GM19328 (cell line): ENCODE results near the gene GPR180.
A peak's percentile ranks its signal among the peaks of the same experiment; 100 is the strongest.
"Not testable (repeated sequence)": the region's sequence is repeated elsewhere in the genome, so short reads cannot be mapped to it uniquely, and the experiment has no call there.

ENCODE experiments used
- ATAC-seq: cut with Tn5 transposase; IDR thresholded peaks from one replicate; pipeline ENCODE4 v1.9.1; 2021; ENCODE audit warnings: mild to moderate bottlenecking, moderate library complexity; ENCODE audit not compliant: unreplicated experiment

The GPR180 gene

DNA sequence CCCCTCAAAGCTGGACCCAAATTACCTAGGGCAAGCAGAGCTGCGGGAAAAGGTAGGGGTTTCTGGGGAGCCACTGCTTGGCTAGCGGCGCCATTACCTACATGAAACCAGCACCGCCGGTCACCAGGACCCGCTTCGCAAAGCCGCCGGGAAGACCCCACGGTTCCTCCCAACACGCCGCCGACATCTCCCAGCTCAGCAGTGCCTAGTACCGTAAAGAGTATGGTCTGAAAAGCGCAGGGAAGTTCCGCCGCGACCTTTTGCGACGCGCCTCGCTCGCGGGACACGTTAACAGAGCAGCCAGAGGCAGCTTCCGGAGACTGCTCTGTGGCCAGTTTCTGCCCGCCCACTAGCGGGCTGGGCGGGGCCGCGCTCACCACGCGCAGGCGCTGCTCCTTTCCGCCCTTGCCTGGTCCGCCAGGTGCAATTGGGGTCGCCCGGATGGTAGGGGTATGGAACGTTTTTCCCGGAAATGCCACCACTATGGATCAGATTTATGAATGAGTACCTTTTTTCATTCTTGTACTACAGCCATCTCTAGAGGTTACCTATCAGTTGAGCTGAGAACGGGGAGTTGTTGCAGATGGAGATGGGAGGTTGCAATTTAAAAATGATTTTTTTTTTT, 5.6 kb upstream of the GPR180 start, which contains the start of gene TGDS:
Gene TGDS (minus strand): TSS at position 203 of the 625 bp plus-strand sequence. CDS start 16 bp downstream, at position 187.
- ATAC-seq, result peak; percentile 96

DNA sequence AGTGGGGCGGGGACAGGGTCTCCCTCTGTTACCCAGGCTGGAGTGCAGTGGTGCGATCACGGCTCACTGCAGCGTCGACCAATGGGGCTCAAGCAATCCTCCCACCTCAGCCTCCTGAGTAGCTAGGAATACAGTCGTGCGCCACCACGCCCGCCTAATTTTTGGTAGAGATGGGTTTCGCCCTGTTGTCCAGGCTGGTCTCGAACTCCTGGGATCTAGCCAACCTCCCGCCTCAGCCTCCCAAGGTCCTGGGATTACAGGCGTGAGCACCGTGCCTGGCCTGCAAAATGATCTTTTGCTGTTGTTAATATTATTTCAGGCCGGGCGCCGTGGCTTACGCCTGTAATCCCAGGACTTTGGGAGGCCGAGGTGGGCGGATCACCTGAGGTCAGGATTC, 5.1 kb upstream of the GPR180 start:
- no peak for ATAC-seq

DNA sequence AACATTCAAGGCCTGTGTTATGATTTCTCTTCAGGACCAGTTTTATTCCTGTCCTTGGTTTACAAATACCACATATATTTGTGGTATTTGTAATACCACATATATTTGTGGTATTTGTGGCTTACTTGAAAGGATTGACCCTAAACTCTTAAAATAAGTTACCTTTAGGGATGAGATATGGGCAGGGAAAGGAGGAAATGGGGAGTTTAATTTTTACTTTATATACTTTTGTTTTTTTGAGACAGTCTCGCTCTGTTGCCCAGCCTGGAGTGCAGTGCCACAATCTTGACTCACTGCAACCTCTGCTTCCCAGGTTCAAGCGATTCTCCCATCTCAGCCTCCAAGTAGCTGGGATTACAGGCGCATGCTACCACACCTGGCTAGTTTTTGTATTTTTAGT, 3.4 kb upstream of the GPR180 start:
- ATAC-seq, result no peak

DNA sequence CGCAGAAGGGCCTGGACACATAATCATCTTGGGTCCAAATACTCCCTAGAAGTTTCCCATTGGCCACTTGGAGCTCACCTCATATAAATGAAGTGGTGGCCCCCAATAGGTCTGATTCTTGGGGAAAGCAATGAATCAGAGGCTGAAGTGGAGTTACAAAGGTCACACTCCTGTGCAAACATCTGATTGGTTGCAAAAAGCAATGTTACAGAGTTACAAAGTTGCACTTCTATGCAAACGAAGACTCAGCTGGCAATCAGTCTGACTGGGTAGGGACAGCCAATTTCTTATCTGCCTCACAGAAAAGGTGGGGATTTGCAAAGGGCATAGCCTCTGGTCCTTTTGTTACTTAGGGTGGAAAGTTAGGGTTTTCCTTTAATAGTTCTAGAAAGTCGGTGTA, 1.8 kb upstream of the GPR180 start:
- no peak for ATAC-seq

DNA sequence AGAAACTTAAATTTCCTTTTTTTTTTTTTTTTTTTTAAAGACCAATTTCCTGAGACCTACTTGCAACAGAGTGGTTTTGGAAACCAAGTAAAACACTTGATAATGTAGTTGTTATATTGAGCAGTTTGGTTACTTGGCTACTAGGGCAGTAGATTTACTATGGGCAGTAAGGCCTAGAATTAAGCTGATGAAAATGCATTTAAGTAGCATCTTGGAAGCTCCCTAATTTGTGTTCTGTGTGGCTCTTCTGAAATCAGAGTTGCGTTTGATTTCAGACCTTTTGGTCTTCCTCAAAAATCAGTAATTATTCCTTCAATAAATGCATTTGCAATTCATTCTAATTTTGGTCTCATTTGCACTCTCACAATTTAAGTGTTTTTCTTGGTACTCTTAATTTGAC, 810 bp downstream of the GPR180 start:
- no peak for ATAC-seq

DNA sequence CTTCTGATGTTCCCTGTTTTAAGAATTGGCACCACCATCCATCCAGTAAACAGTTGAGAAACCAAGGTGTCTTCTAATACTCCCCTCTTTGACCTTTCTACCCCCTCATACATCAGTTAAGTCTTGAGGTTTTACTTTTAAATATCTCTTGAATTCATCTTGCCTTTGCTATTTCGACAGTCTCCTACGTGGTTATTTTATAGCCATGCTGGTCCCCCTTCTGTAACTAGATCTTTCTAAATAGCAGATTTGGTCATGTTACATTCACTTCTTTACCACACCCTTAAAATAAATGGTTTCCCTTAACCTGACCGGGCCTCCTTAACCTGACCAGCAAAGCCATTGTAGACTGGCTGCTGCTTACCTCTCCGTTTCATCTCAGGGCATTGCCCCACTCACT, 5.4 kb downstream of the GPR180 start:
- no peak for ATAC-seq

DNA sequence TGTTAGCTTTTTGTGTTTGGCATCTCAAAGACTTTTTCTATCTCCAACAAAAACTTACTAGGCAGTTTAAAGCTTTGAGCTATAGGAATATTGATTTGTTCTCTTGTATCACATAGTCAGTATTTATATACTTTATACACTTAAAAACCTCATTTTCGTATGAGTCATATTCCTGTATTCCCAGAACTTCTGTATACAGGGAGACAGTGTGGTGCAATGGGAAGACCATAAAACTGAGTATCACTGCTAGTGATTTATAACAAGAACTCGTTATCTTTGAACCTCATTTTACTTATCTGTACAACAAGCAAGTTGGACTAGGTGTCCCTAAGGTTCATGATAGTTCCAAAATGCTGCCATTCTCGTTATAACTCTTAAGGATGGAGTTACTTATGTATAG, 6.3 kb downstream of the GPR180 start:
- ATAC-seq, result no peak

DNA sequence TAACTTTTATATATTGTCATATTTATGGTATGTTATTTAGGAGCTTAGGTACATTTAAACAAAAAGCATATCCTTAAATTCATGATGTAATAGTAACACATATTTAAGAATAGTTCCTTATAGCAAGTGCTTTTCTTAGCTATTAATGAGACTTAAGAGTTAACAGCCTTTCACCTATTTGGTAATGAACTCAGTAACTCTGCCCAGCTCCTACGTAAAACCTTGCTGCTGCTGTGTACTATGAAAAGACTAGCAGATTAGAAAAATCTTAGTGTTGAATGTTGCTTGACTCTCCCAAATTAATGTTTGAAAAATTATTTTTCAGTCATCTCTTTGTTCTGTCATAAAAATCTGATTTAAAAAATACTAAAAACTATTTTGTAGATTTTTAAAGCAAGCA, 6.9 kb downstream of the GPR180 start:
- no peak for ATAC-seq

DNA sequence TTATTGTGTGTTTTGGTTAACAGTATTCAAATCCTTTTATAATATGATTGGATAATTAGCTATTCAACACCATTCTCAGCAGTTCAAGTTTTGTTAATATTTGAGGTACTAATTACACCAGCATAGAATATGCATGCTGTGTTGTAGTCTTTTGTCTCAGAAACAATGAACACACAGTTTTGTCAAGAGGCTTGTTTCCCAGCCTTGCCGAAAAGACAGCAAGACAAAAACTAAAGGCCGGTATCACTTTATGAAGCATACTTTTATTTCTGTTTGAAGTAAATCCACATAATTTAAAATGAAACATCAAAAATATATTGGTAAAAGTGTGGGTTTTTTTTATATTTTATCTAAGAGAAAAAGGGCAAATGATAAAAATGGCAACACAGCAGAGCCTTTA, 7.5 kb downstream of the GPR180 start:
- ATAC-seq, result no peak

DNA sequence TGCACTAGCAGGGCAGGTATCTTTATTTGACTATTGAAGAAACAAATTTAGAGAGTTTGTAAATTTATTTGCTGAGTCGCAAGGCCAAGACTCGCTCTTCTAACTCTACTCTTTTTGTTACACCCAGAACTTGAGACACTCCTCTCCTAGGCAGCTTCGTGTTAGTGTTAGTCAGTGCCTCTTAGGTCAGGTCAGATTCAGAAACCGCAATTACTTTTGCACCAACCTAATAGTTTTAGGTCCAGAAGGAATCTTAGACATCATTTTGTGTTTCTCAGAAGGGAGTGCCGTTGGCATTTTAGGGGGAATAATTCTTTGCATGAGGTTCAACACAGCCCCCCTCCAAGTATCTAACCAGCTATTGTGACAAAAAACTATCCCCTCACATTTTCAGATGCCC, 8.8 kb downstream of the GPR180 start:
- no peak for ATAC-seq

DNA sequence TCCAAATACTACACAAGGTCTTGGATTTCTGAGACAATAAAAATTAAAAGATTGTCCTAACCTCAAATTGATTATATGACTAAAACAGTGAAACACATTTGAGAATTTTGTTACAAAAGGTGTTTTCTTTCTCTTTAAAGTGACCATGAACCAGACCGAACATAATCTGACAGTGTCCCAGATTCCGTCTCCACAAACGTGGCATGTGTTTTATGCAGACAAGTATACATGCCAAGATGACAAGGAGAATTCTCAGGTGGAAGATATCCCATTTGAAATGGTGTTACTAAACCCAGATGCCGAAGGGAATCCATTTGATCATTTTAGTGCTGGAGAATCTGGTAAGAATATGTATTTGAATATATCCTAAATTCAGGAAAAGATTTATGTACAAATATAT, 10.4 kb downstream of the GPR180 start:
- no peak for ATAC-seq

DNA sequence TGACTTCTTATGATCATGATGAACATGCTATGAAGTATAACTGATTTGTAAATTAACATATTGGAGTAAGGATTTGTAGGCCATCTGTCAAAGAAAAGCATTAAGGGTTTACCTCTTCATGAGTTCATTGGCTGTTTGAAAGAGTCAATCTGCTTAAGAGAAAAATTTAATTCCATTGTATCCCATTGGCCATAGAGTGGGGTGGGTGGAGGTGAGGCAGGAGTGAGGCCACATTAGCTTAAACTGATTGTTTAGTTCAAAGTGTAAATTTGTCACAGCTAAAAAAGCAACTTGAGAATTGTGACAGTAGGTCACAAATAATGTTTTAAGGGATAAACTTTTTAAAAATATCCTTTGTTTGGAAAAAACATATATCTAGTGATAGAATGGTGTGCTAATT, 11.4 kb downstream of the GPR180 start:
- no peak for ATAC-seq

DNA sequence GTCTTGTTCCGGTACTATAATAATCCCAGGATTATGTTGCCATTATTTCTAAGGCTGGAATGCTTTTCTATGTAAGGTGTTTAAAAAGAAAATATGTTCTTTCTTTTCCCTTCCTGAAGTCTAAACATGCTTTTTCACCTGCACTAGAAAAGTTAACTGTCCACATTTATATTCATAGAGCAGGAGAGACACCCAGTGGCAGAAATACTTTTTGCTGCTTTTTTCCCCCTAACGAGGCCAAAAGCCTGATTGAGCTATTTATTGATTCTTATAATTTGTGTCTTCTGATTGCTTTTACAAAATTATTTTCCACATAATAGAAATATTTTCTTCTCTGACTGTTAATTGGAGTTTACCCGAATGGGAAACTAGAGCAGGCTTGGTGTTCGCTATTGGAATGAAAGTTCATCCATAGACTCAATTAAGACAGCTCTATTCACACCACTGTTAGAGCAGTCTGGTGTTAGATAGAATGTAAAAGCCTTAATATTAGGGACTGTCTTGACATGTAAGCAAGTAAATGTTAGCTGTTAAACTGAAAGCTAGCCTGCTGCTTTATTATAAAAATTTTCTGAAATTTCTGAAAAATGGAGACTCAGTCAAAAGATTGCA, 15.8 kb downstream of the GPR180 start:
- ATAC-seq, result no peak

DNA sequence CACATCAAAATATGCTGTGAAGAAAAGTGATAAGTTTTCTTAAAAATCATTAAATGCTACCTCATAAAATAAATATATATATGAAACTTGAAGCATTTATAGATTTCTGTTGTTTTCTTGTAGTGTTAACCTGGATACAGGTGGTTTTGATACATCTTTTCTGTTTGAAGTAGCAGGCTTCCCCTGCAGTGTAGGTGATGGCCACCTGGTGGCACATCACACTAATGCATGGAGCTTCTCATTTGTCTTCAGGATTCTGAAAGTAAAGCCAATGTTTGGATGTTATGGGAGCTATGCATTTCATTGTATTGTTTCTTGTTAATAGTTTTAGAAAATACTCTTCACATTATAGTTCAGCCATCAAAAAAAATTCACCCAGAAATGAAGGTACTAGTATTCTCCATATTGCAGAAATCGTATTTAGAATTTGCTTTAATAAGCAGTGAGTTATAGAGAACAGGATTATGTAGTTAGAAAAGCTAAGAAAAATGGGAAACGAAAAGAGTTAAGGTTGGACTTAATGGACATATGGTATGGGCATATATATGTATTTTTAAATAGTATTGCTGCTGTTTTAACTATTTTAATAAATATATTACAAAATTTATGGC, 18.7 kb downstream of the GPR180 start:
- ATAC-seq, result peak; percentile 67

DNA sequence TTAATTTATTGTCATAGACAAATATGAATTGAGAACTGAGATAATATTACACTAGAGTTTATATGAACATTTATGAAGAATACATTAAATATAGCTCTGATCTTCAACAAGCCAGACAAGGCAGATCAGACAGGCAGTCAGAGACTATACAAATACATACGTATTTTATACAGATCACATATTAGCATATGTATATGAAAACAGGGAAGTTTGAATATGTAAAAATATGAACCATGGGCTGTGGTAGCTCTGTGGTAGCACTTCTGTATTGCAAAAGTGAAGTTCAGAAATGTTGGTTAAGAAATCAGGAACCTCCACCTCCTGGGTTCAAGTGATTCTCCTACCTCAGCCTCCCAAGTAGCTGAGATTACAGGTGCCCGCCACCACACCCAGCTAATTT, 20.7 kb downstream of the GPR180 start:
- ATAC-seq, result no peak

DNA sequence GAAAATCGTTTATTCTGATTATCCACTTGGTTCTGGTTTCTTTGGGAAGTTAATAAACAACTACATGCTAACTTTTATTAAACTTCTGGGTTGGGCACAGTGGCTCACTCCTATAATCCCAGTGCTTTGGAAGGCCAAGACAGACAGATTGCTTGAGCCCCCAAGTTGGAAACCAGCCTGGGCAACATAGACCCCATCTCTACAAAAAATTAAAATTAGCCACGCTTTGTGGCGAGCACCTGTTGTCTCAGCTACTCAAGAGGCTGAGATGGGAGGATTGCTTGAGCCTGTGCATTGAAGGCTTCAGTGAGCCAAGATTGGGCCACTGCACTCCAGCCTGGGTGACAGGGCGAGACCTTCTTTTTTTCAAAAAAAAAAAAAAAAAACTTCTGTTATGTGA, 21.7 kb downstream of the GPR180 start:
- ATAC-seq, result no peak

DNA sequence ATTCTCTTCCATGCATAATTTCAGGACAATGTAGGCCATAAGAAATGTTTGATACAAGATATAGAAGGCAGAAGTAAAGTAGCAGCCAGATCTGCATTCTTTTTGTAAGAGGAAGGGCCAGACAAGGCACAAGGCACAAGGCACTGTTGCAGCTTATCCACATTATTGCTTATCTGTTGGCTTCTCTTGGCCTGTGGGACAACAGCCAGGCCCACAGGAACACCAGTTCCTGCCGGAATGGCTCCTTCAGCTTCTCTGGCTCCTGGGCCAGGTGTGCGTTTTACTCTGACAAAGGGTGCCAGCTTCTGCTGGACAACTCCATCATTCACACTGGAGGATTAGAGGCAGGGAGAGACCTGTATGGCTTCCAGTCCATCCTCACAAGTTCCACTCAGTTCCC, 29.2 kb downstream of the GPR180 start:
- ATAC-seq, result no peak

DNA sequence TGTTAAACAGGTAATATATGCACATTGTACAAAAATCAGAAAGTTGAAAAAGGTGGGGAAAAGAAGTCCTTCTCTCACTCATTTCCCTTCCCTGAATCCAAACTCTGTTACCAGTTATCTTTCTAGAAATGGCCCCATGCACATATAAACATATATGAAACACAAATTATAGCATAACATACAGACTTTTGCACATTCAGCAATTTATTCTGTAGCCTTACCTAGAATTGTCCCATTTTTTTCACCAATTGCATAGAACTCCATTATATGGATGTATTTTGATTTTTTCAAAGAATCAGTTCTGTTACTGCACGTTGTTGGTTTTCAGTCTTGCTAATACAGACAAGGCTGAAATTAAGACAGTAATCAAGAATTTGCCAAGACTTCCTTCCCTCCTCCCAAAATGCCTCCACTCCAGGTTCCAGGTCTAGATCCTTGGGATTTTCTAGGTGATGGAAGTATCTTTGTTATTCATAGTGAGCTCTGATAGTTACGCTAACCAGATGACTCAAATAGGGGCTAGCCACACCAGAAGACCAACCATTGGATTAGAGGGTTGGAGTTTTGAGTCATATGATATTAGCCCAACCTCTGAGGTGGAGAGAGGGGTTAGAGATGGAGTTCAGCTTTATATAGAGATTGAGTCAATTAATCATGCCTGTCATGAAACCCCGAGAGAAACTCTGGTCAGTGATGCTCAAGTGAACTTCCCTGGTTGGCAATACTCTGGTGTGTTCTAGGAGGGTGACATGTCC, 30.7 kb downstream of the GPR180 start:
- ATAC-seq, result no peak

DNA sequence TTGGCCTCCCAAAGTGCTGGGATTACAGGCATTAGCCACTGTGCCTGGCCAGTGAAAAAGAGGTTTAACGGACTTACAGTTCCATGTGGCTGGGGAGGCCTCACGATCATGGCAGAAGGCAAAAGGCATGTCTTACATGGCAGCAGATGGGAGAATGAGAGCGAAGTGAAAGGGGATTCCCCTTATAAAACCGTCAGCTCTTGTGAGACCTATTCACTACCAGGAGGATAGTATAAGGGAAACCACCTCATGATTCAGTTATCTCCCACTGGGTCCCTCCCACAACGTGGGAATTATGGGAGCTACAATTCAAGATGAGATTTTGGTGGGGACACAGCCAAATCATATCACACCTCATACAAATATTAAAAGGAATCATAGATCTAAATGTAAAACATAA, 34.4 kb downstream of the GPR180 start:
- ATAC-seq, result not testable (repeated sequence)

DNA sequence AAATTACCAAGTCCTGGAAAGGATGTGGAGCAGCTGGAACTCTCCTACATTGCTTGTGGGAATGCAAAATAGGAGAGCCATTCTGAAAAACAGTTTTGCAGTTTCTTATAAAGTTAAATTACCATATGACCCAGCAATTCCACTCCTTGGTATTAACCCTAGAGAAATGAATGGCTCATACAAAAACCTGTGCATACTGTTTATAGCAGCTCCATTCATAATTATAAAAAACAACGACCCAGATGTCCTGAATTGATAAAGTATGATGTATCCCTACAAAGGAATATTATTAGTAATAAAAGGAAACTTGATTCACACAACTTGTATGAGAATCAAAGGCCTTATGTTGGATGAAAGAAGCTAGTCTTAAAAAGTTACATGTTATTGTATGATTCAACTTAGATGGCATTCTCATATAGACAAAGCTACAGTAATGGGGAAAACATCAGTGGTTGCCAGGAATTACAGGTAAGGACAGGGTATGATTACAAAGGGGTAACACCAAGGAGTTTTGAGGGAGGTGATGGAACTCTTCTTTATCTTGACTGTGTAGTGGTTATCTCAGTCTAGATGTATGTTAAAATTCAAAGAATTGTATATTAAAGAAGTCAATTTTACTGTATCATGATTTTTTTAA, 35.4 kb downstream of the GPR180 start:
- no peak for ATAC-seq

DNA sequence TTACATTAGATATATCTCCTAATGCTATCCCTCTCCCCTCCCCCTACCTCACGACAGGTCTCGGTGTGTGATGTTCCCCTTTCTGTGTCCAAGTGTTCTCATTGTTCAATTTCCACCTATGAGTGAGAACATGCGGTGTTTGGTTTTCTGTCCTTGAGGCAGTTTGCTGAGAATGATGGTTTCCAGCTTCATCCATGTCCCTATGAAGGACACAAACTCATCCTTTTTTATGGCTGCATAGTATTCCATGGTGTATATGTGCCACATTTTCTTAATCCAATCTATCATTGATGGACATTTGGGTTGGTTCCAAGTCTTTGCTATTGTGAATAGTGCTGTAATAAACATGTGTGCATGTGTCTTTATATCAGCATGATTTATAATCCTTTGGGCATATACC, 36.0 kb downstream of the GPR180 start:
- not testable (repeated sequence) for ATAC-seq
